Body of pancreas (tissue), 4 donors: ENCODE measurements around the gene PMPCA.

Experiments
- POLR2A ChIP-seq, 3 donors: fragments of 450-650 bp; IDR thresholded peaks; one replicate each; pipeline ENCODE4 v1.6.1; 2016; ENCODE audit warnings: antibody characterized with exemption in 3 of 3, mild to moderate bottlenecking in 2 of 3
- TF ChIP-seq, protein P1 (sequence below), 7 experiments: fragments of 450-650 bp in 4 of 7; fragments of 200-600 bp in 3 of 7; sonication (generic) in 3 of 7; IDR thresholded peaks; one replicate each; pipeline ENCODE4 v1.5.1; 2016 to 2019; ENCODE audit warnings: antibody characterized with exemption in 7 of 7

DNA sequence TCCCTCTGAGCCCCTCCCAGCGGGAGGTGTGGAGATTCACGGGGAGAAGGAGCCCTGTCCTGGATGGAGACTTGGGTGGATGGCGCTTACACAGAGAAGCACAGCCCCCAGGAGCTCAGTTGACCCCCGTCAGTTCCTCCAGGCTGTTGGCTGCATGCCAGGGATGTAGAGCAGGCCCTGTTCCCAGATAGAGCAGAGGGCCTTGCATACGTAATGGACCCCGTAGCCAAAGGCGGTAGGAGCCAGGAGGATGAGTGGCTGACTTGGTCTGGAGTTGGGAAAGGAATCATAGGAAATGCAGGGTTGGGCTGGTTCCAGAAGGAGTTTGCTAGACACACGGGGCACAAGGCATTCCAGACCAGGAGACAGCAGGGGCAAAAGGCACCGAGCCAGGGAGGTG, 2.5 kb downstream of the PMPCA start:
- TF ChIP-seq, protein P1, sequence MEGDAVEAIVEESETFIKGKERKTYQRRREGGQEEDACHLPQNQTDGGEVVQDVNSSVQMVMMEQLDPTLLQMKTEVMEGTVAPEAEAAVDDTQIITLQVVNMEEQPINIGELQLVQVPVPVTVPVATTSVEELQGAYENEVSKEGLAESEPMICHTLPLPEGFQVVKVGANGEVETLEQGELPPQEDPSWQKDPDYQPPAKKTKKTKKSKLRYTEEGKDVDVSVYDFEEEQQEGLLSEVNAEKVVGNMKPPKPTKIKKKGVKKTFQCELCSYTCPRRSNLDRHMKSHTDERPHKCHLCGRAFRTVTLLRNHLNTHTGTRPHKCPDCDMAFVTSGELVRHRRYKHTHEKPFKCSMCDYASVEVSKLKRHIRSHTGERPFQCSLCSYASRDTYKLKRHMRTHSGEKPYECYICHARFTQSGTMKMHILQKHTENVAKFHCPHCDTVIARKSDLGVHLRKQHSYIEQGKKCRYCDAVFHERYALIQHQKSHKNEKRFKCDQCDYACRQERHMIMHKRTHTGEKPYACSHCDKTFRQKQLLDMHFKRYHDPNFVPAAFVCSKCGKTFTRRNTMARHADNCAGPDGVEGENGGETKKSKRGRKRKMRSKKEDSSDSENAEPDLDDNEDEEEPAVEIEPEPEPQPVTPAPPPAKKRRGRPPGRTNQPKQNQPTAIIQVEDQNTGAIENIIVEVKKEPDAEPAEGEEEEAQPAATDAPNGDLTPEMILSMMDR (IDR thresholded peaks at IDR 0.05): no peak
- TF ChIP-seq POLR2A (IDR thresholded peaks at IDR 0.05): no peak
